ENCODE measurements around the gene ABLIM2. TPM values are rescaled to one million over a fixed set of nuclear protein-coding genes. Genes with fewer than 3 reads are reported as not detected.

The ABLIM2 gene
- total and polyA plus RNA-seq, 2 experiments from 2014 or later: 1.5 to 4.3 TPM

DNA sequence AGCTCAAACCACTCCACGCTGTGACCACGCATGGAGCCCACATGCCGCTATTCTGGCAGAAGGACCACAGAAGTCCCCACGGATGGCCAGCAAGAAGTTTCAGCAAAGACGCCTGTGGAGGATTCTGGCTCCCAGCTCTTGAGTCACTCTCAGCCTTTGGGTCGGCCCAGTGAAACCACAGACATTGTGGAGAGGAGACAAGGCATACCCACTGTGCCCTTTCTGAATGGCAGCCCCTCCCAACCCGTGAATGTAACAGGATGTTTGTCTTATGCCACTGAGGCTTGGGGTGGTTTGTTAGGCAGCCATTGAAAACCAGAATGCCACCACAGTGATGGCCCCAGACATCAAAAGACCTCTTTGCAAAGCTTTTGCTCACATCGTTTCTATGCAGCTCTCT lies 42.7 kb downstream of the ABLIM2 start (continued):
- TF ChIP-seq, protein P1, sequence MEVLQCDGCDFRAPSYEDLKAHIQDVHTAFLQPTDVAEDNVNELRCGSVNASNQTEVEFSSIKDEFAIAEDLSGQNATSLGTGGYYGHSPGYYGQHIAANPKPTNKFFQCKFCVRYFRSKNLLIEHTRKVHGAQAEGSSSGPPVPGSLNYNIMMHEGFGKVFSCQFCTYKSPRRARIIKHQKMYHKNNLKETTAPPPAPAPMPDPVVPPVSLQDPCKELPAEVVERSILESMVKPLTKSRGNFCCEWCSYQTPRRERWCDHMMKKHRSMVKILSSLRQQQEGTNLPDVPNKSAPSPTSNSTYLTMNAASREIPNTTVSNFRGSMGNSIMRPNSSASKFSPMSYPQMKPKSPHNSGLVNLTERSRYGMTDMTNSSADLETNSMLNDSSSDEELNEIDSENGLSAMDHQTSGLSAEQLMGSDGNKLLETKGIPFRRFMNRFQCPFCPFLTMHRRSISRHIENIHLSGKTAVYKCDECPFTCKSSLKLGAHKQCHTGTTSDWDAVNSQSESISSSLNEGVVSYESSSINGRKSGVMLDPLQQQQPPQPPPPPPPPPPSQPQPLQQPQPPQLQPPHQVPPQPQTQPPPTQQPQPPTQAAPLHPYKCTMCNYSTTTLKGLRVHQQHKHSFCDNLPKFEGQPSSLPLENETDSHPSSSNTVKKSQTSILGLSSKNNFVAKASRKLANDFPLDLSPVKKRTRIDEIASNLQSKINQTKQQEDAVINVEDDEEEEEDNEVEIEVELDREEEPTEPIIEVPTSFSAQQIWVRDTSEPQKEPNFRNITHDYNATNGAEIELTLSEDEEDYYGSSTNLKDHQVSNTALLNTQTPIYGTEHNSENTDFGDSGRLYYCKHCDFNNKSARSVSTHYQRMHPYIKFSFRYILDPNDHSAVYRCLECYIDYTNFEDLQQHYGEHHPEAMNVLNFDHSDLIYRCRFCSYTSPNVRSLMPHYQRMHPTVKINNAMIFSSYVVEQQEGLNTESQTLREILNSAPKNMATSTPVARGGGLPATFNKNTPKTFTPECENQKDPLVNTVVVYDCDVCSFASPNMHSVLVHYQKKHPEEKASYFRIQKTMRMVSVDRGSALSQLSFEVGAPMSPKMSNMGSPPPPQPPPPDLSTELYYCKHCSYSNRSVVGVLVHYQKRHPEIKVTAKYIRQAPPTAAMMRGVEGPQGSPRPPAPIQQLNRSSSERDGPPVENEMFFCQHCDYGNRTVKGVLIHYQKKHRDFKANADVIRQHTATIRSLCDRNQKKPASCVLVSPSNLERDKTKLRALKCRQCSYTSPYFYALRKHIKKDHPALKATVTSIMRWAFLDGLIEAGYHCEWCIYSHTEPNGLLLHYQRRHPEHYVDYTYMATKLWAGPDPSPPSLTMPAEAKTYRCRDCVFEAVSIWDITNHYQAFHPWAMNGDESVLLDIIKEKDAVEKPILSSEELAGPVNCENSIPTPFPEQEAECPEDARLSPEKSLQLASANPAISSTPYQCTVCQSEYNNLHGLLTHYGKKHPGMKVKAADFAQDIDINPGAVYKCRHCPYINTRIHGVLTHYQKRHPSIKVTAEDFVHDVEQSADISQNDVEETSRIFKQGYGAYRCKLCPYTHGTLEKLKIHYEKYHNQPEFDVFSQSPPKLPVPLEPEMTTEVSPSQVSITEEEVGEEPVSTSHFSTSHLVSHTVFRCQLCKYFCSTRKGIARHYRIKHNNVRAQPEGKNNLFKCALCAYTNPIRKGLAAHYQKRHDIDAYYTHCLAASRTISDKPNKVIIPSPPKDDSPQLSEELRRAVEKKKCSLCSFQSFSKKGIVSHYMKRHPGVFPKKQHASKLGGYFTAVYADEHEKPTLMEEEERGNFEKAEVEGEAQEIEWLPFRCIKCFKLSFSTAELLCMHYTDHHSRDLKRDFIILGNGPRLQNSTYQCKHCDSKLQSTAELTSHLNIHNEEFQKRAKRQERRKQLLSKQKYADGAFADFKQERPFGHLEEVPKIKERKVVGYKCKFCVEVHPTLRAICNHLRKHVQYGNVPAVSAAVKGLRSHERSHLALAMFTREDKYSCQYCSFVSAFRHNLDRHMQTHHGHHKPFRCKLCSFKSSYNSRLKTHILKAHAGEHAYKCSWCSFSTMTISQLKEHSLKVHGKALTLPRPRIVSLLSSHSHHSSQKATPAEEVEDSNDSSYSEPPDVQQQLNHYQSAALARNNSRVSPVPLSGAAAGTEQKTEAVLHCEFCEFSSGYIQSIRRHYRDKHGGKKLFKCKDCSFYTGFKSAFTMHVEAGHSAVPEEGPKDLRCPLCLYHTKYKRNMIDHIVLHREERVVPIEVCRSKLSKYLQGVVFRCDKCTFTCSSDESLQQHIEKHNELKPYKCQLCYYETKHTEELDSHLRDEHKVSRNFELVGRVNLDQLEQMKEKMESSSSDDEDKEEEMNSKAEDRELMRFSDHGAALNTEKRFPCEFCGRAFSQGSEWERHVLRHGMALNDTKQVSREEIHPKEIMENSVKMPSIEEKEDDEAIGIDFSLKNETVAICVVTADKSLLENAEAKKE (CRISPR knock-in tag; IDR thresholded peaks at IDR 0.05): no peak
- TF ChIP-seq ZNF114 (CRISPR knock-in tag; IDR thresholded peaks at IDR 0.05): no peak
- TF ChIP-seq EZH2 (IDR thresholded peaks at IDR 0.05; ENCODE audit: low read depth, unreplicated experiment): no peak
- TF ChIP-seq, protein P2, sequence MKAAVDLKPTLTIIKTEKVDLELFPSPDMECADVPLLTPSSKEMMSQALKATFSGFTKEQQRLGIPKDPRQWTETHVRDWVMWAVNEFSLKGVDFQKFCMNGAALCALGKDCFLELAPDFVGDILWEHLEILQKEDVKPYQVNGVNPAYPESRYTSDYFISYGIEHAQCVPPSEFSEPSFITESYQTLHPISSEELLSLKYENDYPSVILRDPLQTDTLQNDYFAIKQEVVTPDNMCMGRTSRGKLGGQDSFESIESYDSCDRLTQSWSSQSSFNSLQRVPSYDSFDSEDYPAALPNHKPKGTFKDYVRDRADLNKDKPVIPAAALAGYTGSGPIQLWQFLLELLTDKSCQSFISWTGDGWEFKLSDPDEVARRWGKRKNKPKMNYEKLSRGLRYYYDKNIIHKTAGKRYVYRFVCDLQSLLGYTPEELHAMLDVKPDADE (IDR thresholded peaks at IDR 0.05): no peak
- TF ChIP-seq, protein P3, sequence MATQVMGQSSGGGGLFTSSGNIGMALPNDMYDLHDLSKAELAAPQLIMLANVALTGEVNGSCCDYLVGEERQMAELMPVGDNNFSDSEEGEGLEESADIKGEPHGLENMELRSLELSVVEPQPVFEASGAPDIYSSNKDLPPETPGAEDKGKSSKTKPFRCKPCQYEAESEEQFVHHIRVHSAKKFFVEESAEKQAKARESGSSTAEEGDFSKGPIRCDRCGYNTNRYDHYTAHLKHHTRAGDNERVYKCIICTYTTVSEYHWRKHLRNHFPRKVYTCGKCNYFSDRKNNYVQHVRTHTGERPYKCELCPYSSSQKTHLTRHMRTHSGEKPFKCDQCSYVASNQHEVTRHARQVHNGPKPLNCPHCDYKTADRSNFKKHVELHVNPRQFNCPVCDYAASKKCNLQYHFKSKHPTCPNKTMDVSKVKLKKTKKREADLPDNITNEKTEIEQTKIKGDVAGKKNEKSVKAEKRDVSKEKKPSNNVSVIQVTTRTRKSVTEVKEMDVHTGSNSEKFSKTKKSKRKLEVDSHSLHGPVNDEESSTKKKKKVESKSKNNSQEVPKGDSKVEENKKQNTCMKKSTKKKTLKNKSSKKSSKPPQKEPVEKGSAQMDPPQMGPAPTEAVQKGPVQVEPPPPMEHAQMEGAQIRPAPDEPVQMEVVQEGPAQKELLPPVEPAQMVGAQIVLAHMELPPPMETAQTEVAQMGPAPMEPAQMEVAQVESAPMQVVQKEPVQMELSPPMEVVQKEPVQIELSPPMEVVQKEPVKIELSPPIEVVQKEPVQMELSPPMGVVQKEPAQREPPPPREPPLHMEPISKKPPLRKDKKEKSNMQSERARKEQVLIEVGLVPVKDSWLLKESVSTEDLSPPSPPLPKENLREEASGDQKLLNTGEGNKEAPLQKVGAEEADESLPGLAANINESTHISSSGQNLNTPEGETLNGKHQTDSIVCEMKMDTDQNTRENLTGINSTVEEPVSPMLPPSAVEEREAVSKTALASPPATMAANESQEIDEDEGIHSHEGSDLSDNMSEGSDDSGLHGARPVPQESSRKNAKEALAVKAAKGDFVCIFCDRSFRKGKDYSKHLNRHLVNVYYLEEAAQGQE (IDR thresholded peaks at IDR 0.05; ENCODE audit: unreplicated experiment): no peak
- no peak for TF ChIP-seq CREB1 (CRISPR knock-in tag; IDR thresholded peaks at IDR 0.05; ENCODE audit: low read depth)
- no peak for TF ChIP-seq POLR2AphosphoS5 (IDR thresholded peaks at IDR 0.05; ENCODE audit: low read depth)
- TF ChIP-seq ZNF331 (CRISPR knock-in tag; IDR thresholded peaks at IDR 0.05; ENCODE audit: low read depth): no peak
- TF ChIP-seq STAT1 (IDR thresholded peaks at IDR 0.05; ENCODE audit: unreplicated experiment): no peak
- TF ChIP-seq EZH2phosphoT487 (IDR thresholded peaks at IDR 0.05; ENCODE audit: unreplicated experiment): no peak
- TF ChIP-seq NANOG (IDR thresholded peaks at IDR 0.05; ENCODE audit: borderline replicate concordance): no peak
